Measurements from ENCODE around the gene PLD1. TPM values are rescaled to one million over a fixed set of nuclear protein-coding genes. Genes with fewer than 3 reads are reported as not detected.

The PLD1 gene
- polyA plus RNA-seq, 1 donor = 87.6 TPM

GRCh38 chr3:171847133-171847532, 36.9 kb upstream of the PLD1 start:
- Histone ChIP-seq H3K36me3 (ENCODE audit: control insufficient read depth, insufficient read depth, low read length) (no peaks in the 10 kb centered on the region), H3K27ac (ENCODE audit: low read length) (no peak overlapping the region), H3K4me3 (ENCODE audit: low read length) (no peak overlapping the region), H3K4me1 (ENCODE audit: control insufficient read depth, insufficient read depth, low read length) (no peaks in the 10 kb centered on the region), H3K9me3 (ENCODE audit: control insufficient read depth, low read depth, low read length) (no peaks in the 10 kb centered on the region), H3K27me3 (ENCODE audit: control insufficient read depth, insufficient read depth, low read length) (no peaks in the 10 kb centered on the region)
- WGBS (ENCODE audit: insufficient coverage, low lambda C conversion rate) = 60% methylated on average over 1 of the region's 6 CpGs
- DNase-seq = no peak

GRCh38 chr3:171846597-171846996, 36.3 kb upstream of the PLD1 start:
- no peak for DNase-seq
- Histone ChIP-seq H3K4me3 (ENCODE audit: low read length) (no peak overlapping the region), H3K27me3 (ENCODE audit: control insufficient read depth, insufficient read depth, low read length) (no peaks in the 10 kb centered on the region), H3K36me3 (ENCODE audit: control insufficient read depth, insufficient read depth, low read length) (no peaks in the 10 kb centered on the region), H3K4me1 (ENCODE audit: control insufficient read depth, insufficient read depth, low read length) (no peaks in the 10 kb centered on the region), H3K9me3 (ENCODE audit: control insufficient read depth, low read depth, low read length) (no peaks in the 10 kb centered on the region), H3K27ac (ENCODE audit: low read length) (no peak overlapping the region)
- WGBS (ENCODE audit: insufficient coverage, low lambda C conversion rate) = 83% methylated on average over 2 of the region's 2 CpGs

GRCh38 chr3:171845481-171846284, 35.4 kb upstream of the PLD1 start:
- H3K36me3 ChIP-seq (ENCODE audit: control insufficient read depth, insufficient read depth, low read length) = no peaks in the 10 kb centered on the region
- H3K27me3 ChIP-seq (ENCODE audit: control insufficient read depth, insufficient read depth, low read length) = no peaks in the 10 kb centered on the region
- DNase-seq = no peak
- no peaks in the 10 kb centered on the region for H3K4me1 ChIP-seq (ENCODE audit: control insufficient read depth, insufficient read depth, low read length)
- H3K9me3 ChIP-seq (ENCODE audit: control insufficient read depth, low read depth, low read length) = no peaks in the 10 kb centered on the region
- H3K27ac ChIP-seq (ENCODE audit: low read length) = no peak overlapping the region
- WGBS (ENCODE audit: insufficient coverage, low lambda C conversion rate) = 100% methylated on average over 1 of the region's 3 CpGs
- no peak overlapping the region for H3K4me3 ChIP-seq (ENCODE audit: low read length)

DNA sequence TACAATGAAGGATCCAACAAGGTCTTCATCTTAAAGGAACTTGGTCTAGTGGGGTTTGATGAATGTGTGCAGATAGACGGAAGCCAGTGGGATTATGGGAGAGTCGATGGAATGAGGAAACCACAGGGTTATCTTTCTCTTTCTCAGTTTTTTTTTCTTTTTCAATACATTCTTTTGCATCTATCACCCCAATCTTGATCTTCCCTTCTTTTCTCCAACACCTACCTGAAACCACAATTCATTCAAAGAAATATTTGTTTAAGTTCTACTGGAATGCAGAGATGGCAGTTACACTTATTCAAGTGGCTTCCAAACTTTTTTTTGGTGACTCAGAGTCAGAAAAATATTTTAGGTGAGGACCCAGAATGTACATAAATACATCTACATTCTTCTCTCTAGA, 34.6 kb upstream of the PLD1 start:
- Histone ChIP-seq H3K36me3 (ENCODE audit: control insufficient read depth, insufficient read depth, low read length) (no peaks in the 10 kb centered on the region), H3K9me3 (ENCODE audit: control insufficient read depth, low read depth, low read length) (no peaks in the 10 kb centered on the region), H3K27me3 (ENCODE audit: control insufficient read depth, insufficient read depth, low read length) (no peaks in the 10 kb centered on the region), H3K4me3 (ENCODE audit: low read length) (no peak overlapping the region), H3K4me1 (ENCODE audit: control insufficient read depth, insufficient read depth, low read length) (no peaks in the 10 kb centered on the region), H3K27ac (ENCODE audit: low read length) (no peak overlapping the region)
- WGBS (ENCODE audit: insufficient coverage, low lambda C conversion rate) = 80% methylated on average over 1 of the region's 2 CpGs
- DNase-seq = no peak

GRCh38 chr3:171842864-171843518, 32.7 kb upstream of the PLD1 start, which contains the start of gene TMEM212:
TMEM212 (plus strand) TSS chr3:171843349; CDS start chr3:171843384, 35 bp downstream.
- Histone ChIP-seq H3K9me3 (ENCODE audit: control insufficient read depth, low read depth, low read length) (no peaks in the 10 kb centered on the region), H3K27ac (ENCODE audit: low read length) (no peak within 1 kb of the TSS), H3K4me3 (ENCODE audit: low read length) (no peak within 1 kb of the TSS), H3K4me1 (ENCODE audit: control insufficient read depth, insufficient read depth, low read length) (no peaks in the 10 kb centered on the region), H3K36me3 (ENCODE audit: control insufficient read depth, insufficient read depth, low read length) (no peaks in the 10 kb centered on the region), H3K27me3 (ENCODE audit: control insufficient read depth, insufficient read depth, low read length) (no peaks in the 10 kb centered on the region)
- WGBS (ENCODE audit: insufficient coverage, low lambda C conversion rate) = 92% methylated on average over 2 of the region's 5 CpGs
- DNase-seq = no peak

GRCh38 chr3:171841620-171842000, 31.3 kb upstream of the PLD1 start:
- no peak for DNase-seq
- no peaks in the 10 kb centered on the region for H3K36me3 ChIP-seq (ENCODE audit: control insufficient read depth, insufficient read depth, low read length)
- no peak overlapping the region for H3K4me3 ChIP-seq (ENCODE audit: low read length)
- no peaks in the 10 kb centered on the region for H3K27me3 ChIP-seq (ENCODE audit: control insufficient read depth, insufficient read depth, low read length)
- no peaks in the 10 kb centered on the region for H3K4me1 ChIP-seq (ENCODE audit: control insufficient read depth, insufficient read depth, low read length)
- no peak overlapping the region for H3K27ac ChIP-seq (ENCODE audit: low read length)
- no peaks in the 10 kb centered on the region for H3K9me3 ChIP-seq (ENCODE audit: control insufficient read depth, low read depth, low read length)
- no CpG with 5 or more reads among the region's 1 CpG for WGBS (ENCODE audit: insufficient coverage, low lambda C conversion rate)

GRCh38 chr3:171840811-171841619, 30.7 kb upstream of the PLD1 start:
- Histone ChIP-seq H3K27ac (ENCODE audit: low read length) (no peak overlapping the region), H3K4me1 (ENCODE audit: control insufficient read depth, insufficient read depth, low read length) (no peaks in the 10 kb centered on the region), H3K36me3 (ENCODE audit: control insufficient read depth, insufficient read depth, low read length) (no peaks in the 10 kb centered on the region), H3K27me3 (ENCODE audit: control insufficient read depth, insufficient read depth, low read length) (no peaks in the 10 kb centered on the region), H3K4me3 (ENCODE audit: low read length) (no peak overlapping the region), H3K9me3 (ENCODE audit: control insufficient read depth, low read depth, low read length) (no peaks in the 10 kb centered on the region)
- DNase-seq = no peak
- 64% methylated on average over 3 of the region's 6 CpGs for WGBS (ENCODE audit: insufficient coverage, low lambda C conversion rate)

- DNase-seq = no peak
- H3K9me3 ChIP-seq (ENCODE audit: control insufficient read depth, low read depth, low read length) = no peaks in the 10 kb centered on the region
- no peaks in the 10 kb centered on the region for H3K4me1 ChIP-seq (ENCODE audit: control insufficient read depth, insufficient read depth, low read length)
- H3K27me3 ChIP-seq (ENCODE audit: control insufficient read depth, insufficient read depth, low read length) = no peaks in the 10 kb centered on the region
- no peaks in the 10 kb centered on the region for H3K36me3 ChIP-seq (ENCODE audit: control insufficient read depth, insufficient read depth, low read length)
- H3K4me3 ChIP-seq (ENCODE audit: low read length) = no peak overlapping the region
- H3K27ac ChIP-seq (ENCODE audit: low read length) = no peak overlapping the region
- no CpG with 5 or more reads among the region's 2 CpGs for WGBS (ENCODE audit: insufficient coverage, low lambda C conversion rate)
Measured at GRCh38 chr3:171840445-171840810, 30.1 kb upstream of the PLD1 start.

- H3K27ac ChIP-seq (ENCODE audit: low read length) = no peak overlapping the region
- no peaks in the 10 kb centered on the region for H3K4me1 ChIP-seq (ENCODE audit: control insufficient read depth, insufficient read depth, low read length)
- no peak for DNase-seq
- no peak overlapping the region for H3K4me3 ChIP-seq (ENCODE audit: low read length)
- no CpG with 5 or more reads among the region's 2 CpGs for WGBS (ENCODE audit: insufficient coverage, low lambda C conversion rate)
- H3K27me3 ChIP-seq (ENCODE audit: control insufficient read depth, insufficient read depth, low read length) = no peaks in the 10 kb centered on the region
- H3K9me3 ChIP-seq (ENCODE audit: control insufficient read depth, low read depth, low read length) = no peaks in the 10 kb centered on the region
- H3K36me3 ChIP-seq (ENCODE audit: control insufficient read depth, insufficient read depth, low read length) = no peaks in the 10 kb centered on the region
Measured at GRCh38 chr3:171839270-171839669, 29.0 kb upstream of the PLD1 start.

GRCh38 chr3:171838218-171838720, 28.0 kb upstream of the PLD1 start:
- Histone ChIP-seq H3K4me3 (ENCODE audit: low read length) (no peak overlapping the region), H3K36me3 (ENCODE audit: control insufficient read depth, insufficient read depth, low read length) (no peaks in the 10 kb centered on the region), H3K9me3 (ENCODE audit: control insufficient read depth, low read depth, low read length) (no peaks in the 10 kb centered on the region), H3K4me1 (ENCODE audit: control insufficient read depth, insufficient read depth, low read length) (no peaks in the 10 kb centered on the region), H3K27me3 (ENCODE audit: control insufficient read depth, insufficient read depth, low read length) (no peaks in the 10 kb centered on the region), H3K27ac (ENCODE audit: low read length) (no peak overlapping the region)
- 36% methylated on average over 3 of the region's 6 CpGs for WGBS (ENCODE audit: insufficient coverage, low lambda C conversion rate)
- DNase-seq = no peak

Measured in large intestine (tissue), 3 donors.